DND-41 (cell line): ENCODE measurements around the gene BRINP2.

Source experiments
- ATAC-seq: fragments of 200-7000 bp; cut with Tn5 transposase; 3 replicates; pipeline ENCODE4 v1.9.1; 2021; ENCODE audit warnings: low read depth; ENCODE audit not compliant: insufficient read depth
- DNase-seq: peaks from one replicate; pipeline ENCODE4 v3.0.0-alpha.2; 2020
- H2AFZ ChIP-seq: 2 replicates; pipeline ENCODE4 v1.6.0; 2012; ENCODE audit warnings: low read depth, low read length
- H3K27ac ChIP-seq: 2 replicates; pipeline ENCODE4 v1.5.1; 2012; ENCODE audit warnings: low read length, inconsistent platforms
- H3K27me3 ChIP-seq: fragments of 200-600 bp; sonication (generic); 2 replicates; pipeline ENCODE4 v1.6.0; 2012; ENCODE audit warnings: low read length, mild to moderate bottlenecking, inconsistent platforms; ENCODE audit not compliant: insufficient read depth, poor library complexity
- H3K36me3 ChIP-seq: 2 replicates; pipeline ENCODE4 v1.5.1; 2012; ENCODE audit warnings: low read length, inconsistent platforms; ENCODE audit not compliant: insufficient read depth
- H3K4me1 ChIP-seq: 2 replicates; pipeline ENCODE4 v1.5.1; 2012; ENCODE audit warnings: mild to moderate bottlenecking, low read length; ENCODE audit not compliant: insufficient read depth
- H3K4me2 ChIP-seq: 2 replicates; pipeline ENCODE4 v1.6.0; 2012; ENCODE audit warnings: mild to moderate bottlenecking, moderate library complexity, low read length, inconsistent platforms; ENCODE audit not compliant: insufficient read depth
- H3K4me3 ChIP-seq, 2 experiments: fragments of 200-600 bp in 1 of 2; shearing (Covaris generic) in 1 of 2; 2 replicates each; pipeline ENCODE4 v1.5.1; 2012 to 2016; ENCODE audit warnings: inconsistent platforms in 2 of 2, low read length in 2 of 2, mild to moderate bottlenecking in 2 of 2, low read depth in 1 of 2, moderate library complexity in 1 of 2
- H3K79me2 ChIP-seq: 2 replicates; pipeline ENCODE4 v1.6.0; 2012; ENCODE audit warnings: low read length, inconsistent platforms; ENCODE audit not compliant: insufficient read depth
- H3K9ac ChIP-seq: 2 replicates; pipeline ENCODE4 v1.6.0; 2012; ENCODE audit warnings: low read depth, mild to moderate bottlenecking, inconsistent platforms, low read length, moderate library complexity
- H3K9me3 ChIP-seq: 2 replicates; pipeline ENCODE4 v1.5.1; 2012; ENCODE audit warnings: low read length, moderate library complexity, mild to moderate bottlenecking, inconsistent platforms; ENCODE audit not compliant: insufficient read depth, severe bottlenecking
- H4K20me1 ChIP-seq: 2 replicates; pipeline ENCODE4 v1.6.0; 2012; ENCODE audit warnings: low read length; ENCODE audit not compliant: insufficient read depth
- CTCF ChIP-seq: IDR thresholded peaks from 2 replicates; pipeline ENCODE4 v1.5.1; 2012; ENCODE audit warnings: borderline replicate concordance, low read length, moderate library complexity, mild to moderate bottlenecking; ENCODE audit not compliant: poor library complexity, severe bottlenecking; ENCODE audit errors: extremely low read depth
- EZH2 ChIP-seq: IDR thresholded peaks from 3 replicates; pipeline ENCODE4 v1.6.1; 2012; ENCODE audit warnings: borderline replicate concordance, low read depth, mild to moderate bottlenecking, moderate library complexity, low read length, inconsistent platforms; ENCODE audit not compliant: severe bottlenecking

Gene BRINP2

GRCh38 chr1:177248258-177248657 is 77.5 kb downstream of the BRINP2 start:
- Histone ChIP-seq H3K4me1 (no peaks in the 10 kb centered on the region), H3K27ac (no peak overlapping the region), H3K79me2 (no peaks in the 10 kb centered on the region), H3K36me3 (no peaks in the 10 kb centered on the region), H4K20me1 (no peaks in the 10 kb centered on the region), H3K4me3 (no peak overlapping the region), H2AFZ (no peak overlapping the region), H3K27me3 (no peaks in the 10 kb centered on the region), H3K9me3 (no peaks in the 10 kb centered on the region), H3K4me2 (no peak overlapping the region), H3K9ac (no peak overlapping the region)
- no peak for ATAC-seq
- DNase-seq, result no peak
- TF ChIP-seq EZH2 (no peak), CTCF (no peak)

GRCh38 chr1:177249231-177249630 is 78.5 kb downstream of the BRINP2 start:
- no peak overlapping the region for H3K27ac ChIP-seq
- H4K20me1 ChIP-seq, result no peaks in the 10 kb centered on the region
- no peak overlapping the region for H3K4me3 ChIP-seq
- ATAC-seq, result no peak
- no peaks in the 10 kb centered on the region for H3K4me1 ChIP-seq
- no peak overlapping the region for H2AFZ ChIP-seq
- H3K79me2 ChIP-seq, result no peaks in the 10 kb centered on the region
- H3K9ac ChIP-seq, result no peak overlapping the region
- H3K4me2 ChIP-seq, result no peak overlapping the region
- H3K9me3 ChIP-seq, result no peaks in the 10 kb centered on the region
- DNase-seq, result no peak
- TF ChIP-seq CTCF (no peak), EZH2 (no peak)
- no peaks in the 10 kb centered on the region for H3K27me3 ChIP-seq
- no peaks in the 10 kb centered on the region for H3K36me3 ChIP-seq

- Histone ChIP-seq H4K20me1 (no peaks in the 10 kb centered on the region), H3K9me3 (no peaks in the 10 kb centered on the region), H3K9ac (no peak overlapping the region), H3K27ac (no peak overlapping the region), H3K4me3 (no peak overlapping the region), H2AFZ (no peak overlapping the region), H3K79me2 (no peaks in the 10 kb centered on the region), H3K36me3 (no peaks in the 10 kb centered on the region), H3K27me3 (no peaks in the 10 kb centered on the region), H3K4me1 (no peaks in the 10 kb centered on the region), H3K4me2 (no peak overlapping the region)
- ATAC-seq (no peak), DNase-seq (no peak)
- TF ChIP-seq EZH2 (no peak), CTCF (no peak)
These were observed 82.1 kb downstream of the BRINP2 start for GRCh38 chr1:177252877-177253276.

GRCh38 chr1:177255411-177255810 is 84.7 kb downstream of the BRINP2 start:
- Histone ChIP-seq H3K27me3 (no peaks in the 10 kb centered on the region), H4K20me1 (no peaks in the 10 kb centered on the region), H3K4me3 (no peak overlapping the region), H3K4me2 (no peak overlapping the region), H3K36me3 (no peaks in the 10 kb centered on the region), H3K9ac (no peak overlapping the region), H3K4me1 (no peaks in the 10 kb centered on the region), H3K79me2 (no peaks in the 10 kb centered on the region), H3K9me3 (no peaks in the 10 kb centered on the region), H3K27ac (no peak overlapping the region), H2AFZ (no peak overlapping the region)
- TF ChIP-seq EZH2, result no peak
- no peak for TF ChIP-seq CTCF
- peak; percentile 50; the same call in 1 of the 3 replicates for ATAC-seq
- no peak for DNase-seq
